GM23338 (cell line): ENCODE measurements around the gene IGLL5. TPM values are rescaled to one million over a fixed set of nuclear protein-coding genes. Genes with fewer than 3 reads are reported as not detected.

ENCODE experiments used
- ATAC-seq: fragments of 200-7000 bp; cut with Tn5 transposase; 3 replicates; pipeline ENCODE4 v1.9.1; 2020
- DNase-seq: peaks from one replicate; pipeline ENCODE4 v3.0.0-alpha.2; 2015; ENCODE audit warnings: low spot score
- H2AFZ ChIP-seq: fragments of 200-600 bp; sonication (generic); 2 replicates; pipeline ENCODE4 v1.8.0; 2016; ENCODE audit warnings: antibody characterized with exemption, mild to moderate bottlenecking, moderate library complexity
- H3F3A ChIP-seq: fragments of 200-600 bp; sonication (generic); replicated peaks from 2 replicates; pipeline ENCODE4 v1.8.0; 2017; ENCODE audit warnings: antibody characterized with exemption, mixed run types, low read depth
- H3K27ac ChIP-seq: fragments of 200-600 bp; sonication (generic); 2 replicates; pipeline ENCODE4 v1.6.1; 2016; ENCODE audit warnings: low read depth
- H3K27me3 ChIP-seq: fragments of 200-600 bp; sonication (generic); 2 replicates; pipeline ENCODE4 v1.8.0; 2016; ENCODE audit warnings: mild to moderate bottlenecking, mixed run types, moderate library complexity; ENCODE audit not compliant: insufficient read depth
- H3K36me3 ChIP-seq: fragments of 200-600 bp; sonication (generic); 2 replicates; pipeline ENCODE4 v1.8.0; 2016; ENCODE audit warnings: mild to moderate bottlenecking; ENCODE audit not compliant: insufficient read depth
- H3K4me1 ChIP-seq: fragments of 200-600 bp; sonication (generic); 2 replicates; pipeline ENCODE4 v1.8.0; 2016; ENCODE audit warnings: mild to moderate bottlenecking, moderate library complexity; ENCODE audit not compliant: insufficient read depth
- H3K4me2 ChIP-seq: fragments of 200-600 bp; sonication (generic); 2 replicates; pipeline ENCODE4 v1.7.1; 2017; ENCODE audit warnings: mixed run types
- H3K4me3 ChIP-seq: fragments of 200-600 bp; sonication (generic); 2 replicates; pipeline ENCODE4 v1.6.1; 2016; ENCODE audit warnings: mixed run types
- H3K79me2 ChIP-seq: fragments of 200-600 bp; sonication (generic); replicated peaks from 2 replicates; pipeline ENCODE4 v1.8.0; 2017; ENCODE audit warnings: mild to moderate bottlenecking; ENCODE audit not compliant: insufficient read depth
- H3K9me2 ChIP-seq: fragments of 200-600 bp; sonication (generic); 2 replicates; pipeline ENCODE4 v1.8.0; 2017; ENCODE audit not compliant: insufficient read depth
- H4K20me1 ChIP-seq: fragments of 200-600 bp; sonication (generic); replicated peaks from 2 replicates; pipeline ENCODE4 v1.8.0; 2017; ENCODE audit warnings: mild to moderate bottlenecking; ENCODE audit not compliant: insufficient read depth
- H3K27ac Mint-ChIP-seq: 2 replicates; pipeline ENCODE4 v1.8.0; 2020; ENCODE audit warnings: inconsistent platforms, mild to moderate bottlenecking, moderate library complexity, mixed read lengths
- H3K27me3 Mint-ChIP-seq: 3 replicates; pipeline ENCODE4 v1.8.0; 2022; ENCODE audit warnings: low read depth, mild to moderate bottlenecking, moderate library complexity, mixed read lengths, inconsistent platforms; ENCODE audit not compliant: insufficient read depth, poor library complexity
- H3K36me3 Mint-ChIP-seq: 3 replicates; pipeline ENCODE4 v1.8.0; 2021; ENCODE audit warnings: low read depth, mild to moderate bottlenecking, inconsistent platforms, moderate library complexity, mixed read lengths
- H3K4me1 Mint-ChIP-seq: 3 replicates; pipeline ENCODE4 v1.8.0; 2020; ENCODE audit warnings: mild to moderate bottlenecking, inconsistent platforms, mixed read lengths
- H3K4me3 Mint-ChIP-seq: 3 replicates; pipeline ENCODE4 v1.8.0; 2021; ENCODE audit warnings: moderate library complexity, mild to moderate bottlenecking, inconsistent platforms, mixed read lengths
- H3K9me3 Mint-ChIP-seq: 3 replicates; pipeline ENCODE4 v1.8.0; 2020; ENCODE audit warnings: moderate library complexity, mild to moderate bottlenecking, inconsistent platforms, mixed read lengths
- CREB1 ChIP-seq: fragments of 250-450 bp; sonication (Bioruptor Pico); IDR thresholded peaks from 2 replicates; pipeline ENCODE4 v1.5.0; 2020; ENCODE audit warnings: low read depth, mild to moderate bottlenecking, moderate library complexity
- EZH2 ChIP-seq: fragments of 200-600 bp; sonication (generic); IDR thresholded peaks from one replicate; pipeline ENCODE4 v1.8.0; 2017; ENCODE audit warnings: antibody characterized with exemption, mild to moderate bottlenecking, low read depth; ENCODE audit not compliant: unreplicated experiment
- EZH2phosphoT487 ChIP-seq: fragments of 200-600 bp; sonication (generic); IDR thresholded peaks from one replicate; pipeline ENCODE4 v1.8.1; 2018; ENCODE audit warnings: antibody characterized with exemption; ENCODE audit not compliant: unreplicated experiment
- JUNB ChIP-seq: IDR thresholded peaks from one replicate; pipeline ENCODE4 v1.6.1; 2016; ENCODE audit warnings: antibody characterized with exemption; ENCODE audit not compliant: unreplicated experiment
- NANOG ChIP-seq: IDR thresholded peaks from 2 replicates; pipeline ENCODE4 v1.6.1; 2016; ENCODE audit warnings: antibody characterized with exemption, borderline replicate concordance
- POLR2AphosphoS5 ChIP-seq: IDR thresholded peaks from 2 replicates; pipeline ENCODE4 v1.6.1; 2016; ENCODE audit warnings: antibody characterized with exemption, low read depth
- STAT1 ChIP-seq: IDR thresholded peaks from one replicate; pipeline ENCODE4 v1.6.1; 2016; ENCODE audit warnings: antibody characterized with exemption; ENCODE audit not compliant: unreplicated experiment
- ZNF114 ChIP-seq: fragments of 250-450 bp; sonication (Bioruptor Pico); IDR thresholded peaks from 2 replicates; pipeline ENCODE4 v1.5.0; 2020; ENCODE audit warnings: mild to moderate bottlenecking, moderate library complexity
- ZNF331 ChIP-seq: fragments of 250-450 bp; sonication (Bioruptor Pico); IDR thresholded peaks from 2 replicates; pipeline ENCODE4 v1.5.0; 2020; ENCODE audit warnings: low read depth, mild to moderate bottlenecking, moderate library complexity
- polyA plus RNA-seq: library from polyadenylated mRNA; unstranded; fragments of >200 nt; fragmentation: Nextera tagmentation; extraction: Ambion mirVana; gene quantifications from 2 replicates; pipeline ENCODE4 v1.2.1, GENCODE V29; 2016
- total RNA-seq: library from RNA; depleted of rRNA; stranded (reverse); fragments of >200 nt; shearing (Covaris generic); gene quantifications from 2 replicates; pipeline ENCODE4 v1.2.3, GENCODE V29; 2014
- TF ChIP-seq, protein P1 (sequence below): IDR thresholded peaks from one replicate; pipeline ENCODE4 v1.6.1; 2018; ENCODE audit warnings: antibody characterized with exemption; ENCODE audit not compliant: unreplicated experiment
- TF ChIP-seq, protein P2 (sequence below): IDR thresholded peaks from 2 replicates; pipeline ENCODE4 v1.6.1; 2016; ENCODE audit warnings: antibody characterized with exemption
- TF ChIP-seq, protein P3 (sequence below), 2 experiments: fragments of 200-600 bp in 1 of 2; sonication (generic) in 1 of 2; conservative IDR thresholded peaks; 2 replicates each; pipeline versions ENCODE4 v1.5.1 to v1.6.1; 2016 to 2017; ENCODE audit warnings: antibody characterized with exemption in 2 of 2, low read depth in 2 of 2, mild to moderate bottlenecking in 2 of 2, moderate library complexity in 1 of 2

The IGLL5 gene
- total and polyA plus RNA-seq, 2 experiments from 2014 or later, result not detected

GRCh38 chr22:22933807-22934542 is 46.4 kb downstream of the IGLL5 start:
- H2AFZ ChIP-seq, result no peak overlapping the region
- no peaks in the 10 kb centered on the region for H3K36me3 ChIP-seq
- no peaks in the 10 kb centered on the region for H3K79me2 ChIP-seq
- no peaks in the 10 kb centered on the region for H3K4me1 ChIP-seq
- no peak overlapping the region for H3K4me2 ChIP-seq
- ATAC-seq (no peak), DNase-seq (no peak)
- Mint-ChIP-seq H3K27me3 (peaks cover 28% of the 10 kb centered on the region), H3K27ac (no peak overlapping the region), H3K36me3 (no peaks in the 10 kb centered on the region), H3K4me3 (no peak overlapping the region), H3K4me1 (peaks cover 5% of the 10 kb centered on the region; the same call in 2 of the 3 replicates), H3K9me3 (no peaks in the 10 kb centered on the region)
- peaks cover 37% of the 10 kb centered on the region for H3K27me3 ChIP-seq
- no peaks in the 10 kb centered on the region for H4K20me1 ChIP-seq
- no peaks in the 10 kb centered on the region for H3F3A ChIP-seq
- TF ChIP-seq STAT1 (no peak), EZH2phosphoT487 (no peak), CREB1 (CRISPR knock-in tag) (no peak)
- TF ChIP-seq, protein P1, sequence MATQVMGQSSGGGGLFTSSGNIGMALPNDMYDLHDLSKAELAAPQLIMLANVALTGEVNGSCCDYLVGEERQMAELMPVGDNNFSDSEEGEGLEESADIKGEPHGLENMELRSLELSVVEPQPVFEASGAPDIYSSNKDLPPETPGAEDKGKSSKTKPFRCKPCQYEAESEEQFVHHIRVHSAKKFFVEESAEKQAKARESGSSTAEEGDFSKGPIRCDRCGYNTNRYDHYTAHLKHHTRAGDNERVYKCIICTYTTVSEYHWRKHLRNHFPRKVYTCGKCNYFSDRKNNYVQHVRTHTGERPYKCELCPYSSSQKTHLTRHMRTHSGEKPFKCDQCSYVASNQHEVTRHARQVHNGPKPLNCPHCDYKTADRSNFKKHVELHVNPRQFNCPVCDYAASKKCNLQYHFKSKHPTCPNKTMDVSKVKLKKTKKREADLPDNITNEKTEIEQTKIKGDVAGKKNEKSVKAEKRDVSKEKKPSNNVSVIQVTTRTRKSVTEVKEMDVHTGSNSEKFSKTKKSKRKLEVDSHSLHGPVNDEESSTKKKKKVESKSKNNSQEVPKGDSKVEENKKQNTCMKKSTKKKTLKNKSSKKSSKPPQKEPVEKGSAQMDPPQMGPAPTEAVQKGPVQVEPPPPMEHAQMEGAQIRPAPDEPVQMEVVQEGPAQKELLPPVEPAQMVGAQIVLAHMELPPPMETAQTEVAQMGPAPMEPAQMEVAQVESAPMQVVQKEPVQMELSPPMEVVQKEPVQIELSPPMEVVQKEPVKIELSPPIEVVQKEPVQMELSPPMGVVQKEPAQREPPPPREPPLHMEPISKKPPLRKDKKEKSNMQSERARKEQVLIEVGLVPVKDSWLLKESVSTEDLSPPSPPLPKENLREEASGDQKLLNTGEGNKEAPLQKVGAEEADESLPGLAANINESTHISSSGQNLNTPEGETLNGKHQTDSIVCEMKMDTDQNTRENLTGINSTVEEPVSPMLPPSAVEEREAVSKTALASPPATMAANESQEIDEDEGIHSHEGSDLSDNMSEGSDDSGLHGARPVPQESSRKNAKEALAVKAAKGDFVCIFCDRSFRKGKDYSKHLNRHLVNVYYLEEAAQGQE, result no peak
- no peak overlapping the region for H3K27ac ChIP-seq
- no peaks in the 10 kb centered on the region for H3K9me2 ChIP-seq
- H3K4me3 ChIP-seq, result no peak overlapping the region

GRCh38 chr22:22934543-22935055 is 47.0 kb downstream of the IGLL5 start:
- H3K36me3 ChIP-seq, result no peaks in the 10 kb centered on the region
- H3K4me1 ChIP-seq, result no peaks in the 10 kb centered on the region
- DNase-seq (no peak), ATAC-seq (no peak)
- no peak overlapping the region for H3K27ac ChIP-seq
- Mint-ChIP-seq H3K4me3 (no peak overlapping the region), H3K27me3 (peaks cover 33% of the 10 kb centered on the region), H3K36me3 (no peaks in the 10 kb centered on the region), H3K4me1 (peaks cover 5% of the 10 kb centered on the region; the same call in 2 of the 3 replicates), H3K27ac (no peak overlapping the region), H3K9me3 (no peaks in the 10 kb centered on the region)
- H3K79me2 ChIP-seq, result no peaks in the 10 kb centered on the region
- no peak overlapping the region for H3K4me2 ChIP-seq
- no peaks in the 10 kb centered on the region for H3F3A ChIP-seq
- H3K4me3 ChIP-seq, result no peak overlapping the region
- H4K20me1 ChIP-seq, result no peaks in the 10 kb centered on the region
- peaks cover 44% of the 10 kb centered on the region for H3K27me3 ChIP-seq
- no peaks in the 10 kb centered on the region for H3K9me2 ChIP-seq
- H2AFZ ChIP-seq, result no peak overlapping the region
- TF ChIP-seq ZNF331 (CRISPR knock-in tag) (no peak), STAT1 (no peak), POLR2AphosphoS5 (no peak), NANOG (no peak), EZH2phosphoT487 (no peak), EZH2 (no peak), ZNF114 (no peak), CREB1 (CRISPR knock-in tag) (no peak), JUNB (no peak)
- TF ChIP-seq, protein P1, result no peak
- TF ChIP-seq, protein P2, sequence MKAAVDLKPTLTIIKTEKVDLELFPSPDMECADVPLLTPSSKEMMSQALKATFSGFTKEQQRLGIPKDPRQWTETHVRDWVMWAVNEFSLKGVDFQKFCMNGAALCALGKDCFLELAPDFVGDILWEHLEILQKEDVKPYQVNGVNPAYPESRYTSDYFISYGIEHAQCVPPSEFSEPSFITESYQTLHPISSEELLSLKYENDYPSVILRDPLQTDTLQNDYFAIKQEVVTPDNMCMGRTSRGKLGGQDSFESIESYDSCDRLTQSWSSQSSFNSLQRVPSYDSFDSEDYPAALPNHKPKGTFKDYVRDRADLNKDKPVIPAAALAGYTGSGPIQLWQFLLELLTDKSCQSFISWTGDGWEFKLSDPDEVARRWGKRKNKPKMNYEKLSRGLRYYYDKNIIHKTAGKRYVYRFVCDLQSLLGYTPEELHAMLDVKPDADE, result no peak
- TF ChIP-seq, protein P3, sequence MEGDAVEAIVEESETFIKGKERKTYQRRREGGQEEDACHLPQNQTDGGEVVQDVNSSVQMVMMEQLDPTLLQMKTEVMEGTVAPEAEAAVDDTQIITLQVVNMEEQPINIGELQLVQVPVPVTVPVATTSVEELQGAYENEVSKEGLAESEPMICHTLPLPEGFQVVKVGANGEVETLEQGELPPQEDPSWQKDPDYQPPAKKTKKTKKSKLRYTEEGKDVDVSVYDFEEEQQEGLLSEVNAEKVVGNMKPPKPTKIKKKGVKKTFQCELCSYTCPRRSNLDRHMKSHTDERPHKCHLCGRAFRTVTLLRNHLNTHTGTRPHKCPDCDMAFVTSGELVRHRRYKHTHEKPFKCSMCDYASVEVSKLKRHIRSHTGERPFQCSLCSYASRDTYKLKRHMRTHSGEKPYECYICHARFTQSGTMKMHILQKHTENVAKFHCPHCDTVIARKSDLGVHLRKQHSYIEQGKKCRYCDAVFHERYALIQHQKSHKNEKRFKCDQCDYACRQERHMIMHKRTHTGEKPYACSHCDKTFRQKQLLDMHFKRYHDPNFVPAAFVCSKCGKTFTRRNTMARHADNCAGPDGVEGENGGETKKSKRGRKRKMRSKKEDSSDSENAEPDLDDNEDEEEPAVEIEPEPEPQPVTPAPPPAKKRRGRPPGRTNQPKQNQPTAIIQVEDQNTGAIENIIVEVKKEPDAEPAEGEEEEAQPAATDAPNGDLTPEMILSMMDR (conservative IDR thresholded peaks at IDR 0.05; ENCODE audit: low read depth in 2 of 2), result no peak
